HepG2 (cell line): ENCODE data around the gene TNFAIP3. TPM values are rescaled to one million over a fixed set of nuclear protein-coding genes. Genes with fewer than 3 reads are reported as not detected.

Source experiments
- ATAC-seq: fragments of 200-7000 bp; cut with Tn5 transposase; 3 replicates; pipeline ENCODE4 v1.9.1; 2020; ENCODE audit warnings: mild to moderate bottlenecking, moderate library complexity
- BruUV-seq: library from RNA; stranded (reverse); fragments of 400-500 nt; replicated peaks from 2 replicates; lab custom pipeline; 2021; lab: Mats Ljungman, UMichigan
- CTCF ChIA-PET: fragments of 300-600 bp; formaldehyde crosslinking; extraction: SDS; loops from one replicate; lab custom pipeline; 2021; ENCODE audit warnings: low total read pairs, inconsistent platforms, low intra/inter-chr PET ratio; lab: Yijun Ruan, JAX
- POLR2A ChIA-PET: fragments of 350-600 bp; sonication (Branson Sonifier 250); formaldehyde crosslinking; loops from one replicate; lab custom pipeline; 2020; ENCODE audit warnings: antibody characterized with exemption, inconsistent platforms; lab: Yijun Ruan, JAX
- DNase-seq: peaks from one replicate; pipeline ENCODE4 v3.0.0-alpha.2; 2015; ENCODE audit warnings: low spot score
- FAIRE-seq: peaks from 3 replicates; lab custom pipeline; 2011; peaks lifted over from hg19 to GRCh38; lab: Jason Lieb, UNC
- H2AFZ ChIP-seq: one replicate; pipeline ENCODE4 v1.6.1; 2011; ENCODE audit warnings: low read length, inconsistent platforms
- H3K27ac ChIP-seq: fragments of 300-600 bp; 3 replicates; pipeline ENCODE4 v1.8.0; 2011; ENCODE audit warnings: mixed run types, mild to moderate bottlenecking, mixed read lengths, low read length, inconsistent platforms; ENCODE audit not compliant: insufficient read depth; ENCODE audit errors: extremely low read length
- H3K27me3 ChIP-seq, 2 experiments: fragments of 200-600 bp in 1 of 2; 2 replicates in 1 of 2; 3 replicates in 1 of 2; pipeline versions ENCODE4 v1.6.0 to v1.8.0; 2011; ENCODE audit warnings: low read length in 2 of 2, mild to moderate bottlenecking in 2 of 2, moderate library complexity in 2 of 2, inconsistent platforms in 1 of 2; ENCODE audit not compliant: insufficient read depth in 2 of 2, control insufficient read depth in 1 of 2
- H3K36me3 ChIP-seq, 2 experiments: fragments of 200-600 bp in 1 of 2; replicated peaks in 1 of 2; 2 replicates in 1 of 2; 3 replicates in 1 of 2; pipeline versions ENCODE4 v1.5.1 to v1.8.0; 2011; ENCODE audit warnings: low read length in 2 of 2, inconsistent platforms in 1 of 2; ENCODE audit not compliant: insufficient read depth in 2 of 2, control insufficient read depth in 1 of 2
- H3K4me1 ChIP-seq: 2 replicates; pipeline ENCODE4 v1.5.1; 2012; ENCODE audit warnings: low read length, inconsistent platforms; ENCODE audit not compliant: insufficient read depth
- H3K4me2 ChIP-seq: 2 replicates; pipeline ENCODE4 v1.6.0; 2011; ENCODE audit warnings: low read depth, low read length, inconsistent platforms
- H3K4me3 ChIP-seq, 3 experiments: fragments of 200-600 bp in 1 of 3; sonication (generic), shearing (Covaris generic) in 1 of 3; replicated peaks in 1 of 3; 2 replicates each; pipeline ENCODE4 v1.5.1; 2011 to 2016; ENCODE audit warnings: low read length in 3 of 3, inconsistent platforms in 2 of 3, low read depth in 2 of 3, mild to moderate bottlenecking in 2 of 3, control low read depth in 1 of 3, mixed read lengths in 1 of 3; ENCODE audit not compliant: insufficient read depth in 1 of 3
- H3K79me2 ChIP-seq: one replicate; pipeline ENCODE4 v1.6.1; 2011; ENCODE audit warnings: low read length, inconsistent platforms; ENCODE audit not compliant: insufficient read depth
- H3K9ac ChIP-seq: 2 replicates; pipeline ENCODE4 v1.6.0; 2011; ENCODE audit warnings: mild to moderate bottlenecking, low read depth, low read length, inconsistent platforms; ENCODE audit not compliant: insufficient read depth
- H3K9me3 ChIP-seq: 2 replicates; pipeline ENCODE4 v1.5.1; 2012; ENCODE audit warnings: mild to moderate bottlenecking, low read length
- H4K20me1 ChIP-seq: 2 replicates; pipeline ENCODE4 v1.6.0; 2011; ENCODE audit warnings: inconsistent platforms, mild to moderate bottlenecking, low read length, moderate library complexity; ENCODE audit not compliant: insufficient read depth
- FLYWCH1 ChIP-seq: sonication (generic); formaldehyde crosslinking; IDR thresholded peaks from 2 replicates; pipeline ENCODE4 v1.8.1; 2023; ENCODE audit warnings: mild to moderate bottlenecking, missing genetic modification reagents
- MIER2 ChIP-seq: IDR thresholded peaks from 2 replicates; pipeline ENCODE4 v1.6.1; 2016; ENCODE audit warnings: missing biosample characterization, missing genetic modification reagents
- MTA3 ChIP-seq: sonication (generic); formaldehyde crosslinking; IDR thresholded peaks from 2 replicates; pipeline ENCODE4 v1.4.0; 2020; ENCODE audit warnings: missing genetic modification reagents
- NFYB ChIP-seq: sonication (generic); formaldehyde crosslinking; IDR thresholded peaks from 2 replicates; pipeline ENCODE4 v1.4.0; 2020; ENCODE audit warnings: missing genetic modification reagents
- PPARG ChIP-seq: conservative IDR thresholded peaks from 2 replicates; pipeline ENCODE4 v1.6.1; 2016; ENCODE audit warnings: missing biosample characterization, missing genetic modification reagents
- RBAK ChIP-seq: sonication (generic); formaldehyde crosslinking; IDR thresholded peaks from 2 replicates; pipeline ENCODE4 v1.5.1; 2020; ENCODE audit warnings: mild to moderate bottlenecking, missing genetic modification reagents
- SALL1 ChIP-seq: sonication (generic); formaldehyde crosslinking; IDR thresholded peaks from 2 replicates; pipeline ENCODE4 v1.8.0; 2022; ENCODE audit warnings: mild to moderate bottlenecking, missing genetic modification reagents
- STAG1 ChIP-seq: sonication (generic); formaldehyde crosslinking; IDR thresholded peaks from 2 replicates; pipeline ENCODE4 v1.4.0; 2020; ENCODE audit warnings: missing genetic modification reagents
- TBX2 ChIP-seq: sonication (generic); formaldehyde crosslinking; IDR thresholded peaks from 2 replicates; pipeline ENCODE4 v1.5.0; 2020; ENCODE audit warnings: missing genetic modification reagents, mild to moderate bottlenecking, borderline replicate concordance
- WGBS: methylation state at CpG from one replicate; pipeline ENCODE4 v1.1.6; 2017; ENCODE audit warnings: low lambda C conversion rate; 5-methylcytosine and 5-hydroxymethylcytosine counted together
- in situ Hi-C: cut with HindIII; loops from 2 replicates; pipeline ENCODE4 v1.10.0; 2017; ENCODE audit warnings: low pct_unique_long_range_greater_than_20kb; ENCODE audit not compliant: extremely low pct_ligation_motif_present
- intact Hi-C: fragments of 100-400 bp; cut with micrococcal nuclease; formaldehyde crosslinking; loops from one replicate; pipeline ENCODE4 v1.10.0; 2022; ENCODE audit not compliant: unreplicated experiment
- polyA plus RNA-seq, 8 experiments: library from polyadenylated mRNA; depleted of rRNA in 3 of 8; stranded (reverse) in 7 of 8; unstranded in 1 of 8; fragments of >200 nt; fragmentation: Illumina TruSeq in 4 of 8; extraction: Trizol in 4 of 8; gene quantifications; 2 replicates each; pipeline versions ENCODE4 v1.2.1 to v1.2.3, GENCODE V29; 2011 to 2016; ENCODE audit warnings: low read depth in 4 of 8, missing spikeins in 1 of 8, mixed read lengths in 1 of 8; ENCODE audit not compliant: insufficient read depth in 1 of 8
- total RNA-seq, 5 experiments: library from RNA; depleted of rRNA; stranded (reverse); fragments of >200 nt; fragmentation: Illumina TruSeq; extraction: Trizol; gene quantifications; 2 replicates each; pipeline ENCODE4 v1.2.3, GENCODE V29; 2016; ENCODE audit warnings: low read depth in 1 of 5
- TF ChIP-seq, protein P1 (sequence below): sonication (generic); formaldehyde crosslinking; IDR thresholded peaks from 2 replicates; pipeline ENCODE4 v1.4.0; 2020; ENCODE audit warnings: missing genetic modification reagents
- TF ChIP-seq, protein P2 (sequence below): sonication (generic); formaldehyde crosslinking; IDR thresholded peaks from 2 replicates; pipeline ENCODE4 v1.5.0; 2020; ENCODE audit warnings: mild to moderate bottlenecking, missing genetic modification reagents, moderate library complexity
- TF ChIP-seq, protein P3 (sequence below): IDR thresholded peaks from 2 replicates; pipeline ENCODE4 v1.4.0; 2020; ENCODE audit warnings: mild to moderate bottlenecking, missing genetic modification reagents
- TF ChIP-seq, protein P4 (sequence below): sonication (generic); formaldehyde crosslinking; IDR thresholded peaks from 2 replicates; pipeline ENCODE4 v1.5.1; 2020; ENCODE audit warnings: mild to moderate bottlenecking, missing genetic modification reagents, moderate library complexity

Gene TNFAIP3
- total and polyA plus RNA-seq, 2 of the 13 experiments (the other 11 are each of a cell fraction or from before 2014, with no cell fraction given) = 28.2 to 47.1 TPM

- Histone ChIP-seq H3K4me1 (peaks cover 77% of the 10 kb centered on the region), H2AFZ (no peak overlapping the region), H4K20me1 (peaks cover 41% of the 10 kb centered on the region), H3K27me3 (no peaks in the 10 kb centered on the region; a peak in 1 of 5 replicates), H3K9me3 (no peaks in the 10 kb centered on the region), H3K4me3 (peak overlapping the region; percentile 75 to 100 (median 92)), H3K9ac (peak overlapping the region; percentile 97), H3K79me2 (peaks cover 72% of the 10 kb centered on the region), H3K27ac (peak overlapping the region; percentile 92), H3K4me2 (peak overlapping the region; percentile 96), H3K36me3 (peaks cover 4 to 27% of the 10 kb centered on the region in 2 experiments)
- no peak for FAIRE-seq
- DNase-seq = no peak
- no peak for ATAC-seq
- 27% methylated on average over 10 of the region's 10 CpGs for WGBS
- in situ Hi-C loops (loop anchor here (5.0 to 10.0 kb wide), 4 partner anchors 64 to 514 kb away; no protein-coding TSS in a partner anchor), intact Hi-C loops (loop anchor here (1.0 kb wide), 1 partner anchor 76 kb away; no protein-coding TSS in a partner anchor)
- ChIA-PET CTCF (interaction anchor here (1.6 to 8.6 kb wide), 2 partner anchors 163 to 171 kb away, joined by 5 to 102 read pairs; no protein-coding TSS in a partner anchor), POLR2A (interaction anchor here (1.1 to 3.8 kb wide), 5 partner anchors 60 to 161 kb away, joined by 8 to 20 read pairs (median 17); no protein-coding TSS in a partner anchor)
- BruUV-seq = TSS peak; percentile 46
- TF ChIP-seq MIER2 (CRISPR knock-in tag) (no peak), PPARG (CRISPR knock-in tag) (no peak), TBX2 (CRISPR knock-in tag) (peak; percentile 11; the same call in 1 of the 2 replicates), STAG1 (CRISPR knock-in tag) (peak; percentile 48), SALL1 (0 out of 2 replicates have a peak, but pooled peaks have one; percentile 40), FLYWCH1 (0 out of 2 replicates have a peak, but pooled peaks have one; percentile 20), RBAK (no peak), MTA3 (CRISPR knock-in tag) (no peak), NFYB (CRISPR knock-in tag) (peak; percentile 33; the same call in 1 of the 2 replicates)
- TF ChIP-seq, protein P1, sequence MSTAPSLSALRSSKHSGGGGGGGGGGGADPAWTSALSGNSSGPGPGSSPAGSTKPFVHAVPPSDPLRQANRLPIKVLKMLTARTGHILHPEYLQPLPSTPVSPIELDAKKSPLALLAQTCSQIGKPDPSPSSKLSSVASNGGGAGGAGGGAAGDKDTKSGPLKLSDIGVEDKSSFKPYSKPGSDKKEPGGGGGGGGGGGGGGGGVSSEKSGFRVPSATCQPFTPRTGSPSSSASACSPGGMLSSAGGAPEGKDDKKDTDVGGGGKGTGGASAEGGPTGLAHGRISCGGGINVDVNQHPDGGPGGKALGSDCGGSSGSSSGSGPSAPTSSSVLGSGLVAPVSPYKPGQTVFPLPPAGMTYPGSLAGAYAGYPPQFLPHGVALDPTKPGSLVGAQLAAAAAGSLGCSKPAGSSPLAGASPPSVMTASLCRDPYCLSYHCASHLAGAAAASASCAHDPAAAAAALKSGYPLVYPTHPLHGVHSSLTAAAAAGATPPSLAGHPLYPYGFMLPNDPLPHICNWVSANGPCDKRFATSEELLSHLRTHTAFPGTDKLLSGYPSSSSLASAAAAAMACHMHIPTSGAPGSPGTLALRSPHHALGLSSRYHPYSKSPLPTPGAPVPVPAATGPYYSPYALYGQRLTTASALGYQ = no peak
- TF ChIP-seq, protein P2, sequence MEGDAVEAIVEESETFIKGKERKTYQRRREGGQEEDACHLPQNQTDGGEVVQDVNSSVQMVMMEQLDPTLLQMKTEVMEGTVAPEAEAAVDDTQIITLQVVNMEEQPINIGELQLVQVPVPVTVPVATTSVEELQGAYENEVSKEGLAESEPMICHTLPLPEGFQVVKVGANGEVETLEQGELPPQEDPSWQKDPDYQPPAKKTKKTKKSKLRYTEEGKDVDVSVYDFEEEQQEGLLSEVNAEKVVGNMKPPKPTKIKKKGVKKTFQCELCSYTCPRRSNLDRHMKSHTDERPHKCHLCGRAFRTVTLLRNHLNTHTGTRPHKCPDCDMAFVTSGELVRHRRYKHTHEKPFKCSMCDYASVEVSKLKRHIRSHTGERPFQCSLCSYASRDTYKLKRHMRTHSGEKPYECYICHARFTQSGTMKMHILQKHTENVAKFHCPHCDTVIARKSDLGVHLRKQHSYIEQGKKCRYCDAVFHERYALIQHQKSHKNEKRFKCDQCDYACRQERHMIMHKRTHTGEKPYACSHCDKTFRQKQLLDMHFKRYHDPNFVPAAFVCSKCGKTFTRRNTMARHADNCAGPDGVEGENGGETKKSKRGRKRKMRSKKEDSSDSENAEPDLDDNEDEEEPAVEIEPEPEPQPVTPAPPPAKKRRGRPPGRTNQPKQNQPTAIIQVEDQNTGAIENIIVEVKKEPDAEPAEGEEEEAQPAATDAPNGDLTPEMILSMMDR = peak; percentile 52
- TF ChIP-seq, protein P3, sequence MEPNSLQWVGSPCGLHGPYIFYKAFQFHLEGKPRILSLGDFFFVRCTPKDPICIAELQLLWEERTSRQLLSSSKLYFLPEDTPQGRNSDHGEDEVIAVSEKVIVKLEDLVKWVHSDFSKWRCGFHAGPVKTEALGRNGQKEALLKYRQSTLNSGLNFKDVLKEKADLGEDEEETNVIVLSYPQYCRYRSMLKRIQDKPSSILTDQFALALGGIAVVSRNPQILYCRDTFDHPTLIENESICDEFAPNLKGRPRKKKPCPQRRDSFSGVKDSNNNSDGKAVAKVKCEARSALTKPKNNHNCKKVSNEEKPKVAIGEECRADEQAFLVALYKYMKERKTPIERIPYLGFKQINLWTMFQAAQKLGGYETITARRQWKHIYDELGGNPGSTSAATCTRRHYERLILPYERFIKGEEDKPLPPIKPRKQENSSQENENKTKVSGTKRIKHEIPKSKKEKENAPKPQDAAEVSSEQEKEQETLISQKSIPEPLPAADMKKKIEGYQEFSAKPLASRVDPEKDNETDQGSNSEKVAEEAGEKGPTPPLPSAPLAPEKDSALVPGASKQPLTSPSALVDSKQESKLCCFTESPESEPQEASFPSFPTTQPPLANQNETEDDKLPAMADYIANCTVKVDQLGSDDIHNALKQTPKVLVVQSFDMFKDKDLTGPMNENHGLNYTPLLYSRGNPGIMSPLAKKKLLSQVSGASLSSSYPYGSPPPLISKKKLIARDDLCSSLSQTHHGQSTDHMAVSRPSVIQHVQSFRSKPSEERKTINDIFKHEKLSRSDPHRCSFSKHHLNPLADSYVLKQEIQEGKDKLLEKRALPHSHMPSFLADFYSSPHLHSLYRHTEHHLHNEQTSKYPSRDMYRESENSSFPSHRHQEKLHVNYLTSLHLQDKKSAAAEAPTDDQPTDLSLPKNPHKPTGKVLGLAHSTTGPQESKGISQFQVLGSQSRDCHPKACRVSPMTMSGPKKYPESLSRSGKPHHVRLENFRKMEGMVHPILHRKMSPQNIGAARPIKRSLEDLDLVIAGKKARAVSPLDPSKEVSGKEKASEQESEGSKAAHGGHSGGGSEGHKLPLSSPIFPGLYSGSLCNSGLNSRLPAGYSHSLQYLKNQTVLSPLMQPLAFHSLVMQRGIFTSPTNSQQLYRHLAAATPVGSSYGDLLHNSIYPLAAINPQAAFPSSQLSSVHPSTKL (CRISPR knock-in tag) = 0 out of 2 replicates have a peak, but pooled peaks have one; percentile 6
- TF ChIP-seq, protein P4, sequence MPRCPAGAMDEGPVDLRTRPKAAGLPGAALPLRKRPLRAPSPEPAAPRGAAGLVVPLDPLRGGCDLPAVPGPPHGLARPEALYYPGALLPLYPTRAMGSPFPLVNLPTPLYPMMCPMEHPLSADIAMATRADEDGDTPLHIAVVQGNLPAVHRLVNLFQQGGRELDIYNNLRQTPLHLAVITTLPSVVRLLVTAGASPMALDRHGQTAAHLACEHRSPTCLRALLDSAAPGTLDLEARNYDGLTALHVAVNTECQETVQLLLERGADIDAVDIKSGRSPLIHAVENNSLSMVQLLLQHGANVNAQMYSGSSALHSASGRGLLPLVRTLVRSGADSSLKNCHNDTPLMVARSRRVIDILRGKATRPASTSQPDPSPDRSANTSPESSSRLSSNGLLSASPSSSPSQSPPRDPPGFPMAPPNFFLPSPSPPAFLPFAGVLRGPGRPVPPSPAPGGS (CRISPR knock-in tag) = 0 out of 2 replicates have a peak, but pooled peaks have one; percentile 26
Measured at GRCh38 chr6:137868721-137869548, 1.9 kb downstream of the TNFAIP3 start.
